ENCODE measurements around the gene CHDH.

The CHDH gene

GRCh38 chr3:53849916-53850315, 3.7 kb upstream of the CHDH start:
- no peak for DNase-seq (ENCODE audit: low spot score)

GRCh38 chr3:53846851-53847155, 584 bp upstream of the CHDH start:
- no peak for DNase-seq (ENCODE audit: low spot score)

GRCh38 chr3:53845881-53846133, 412 bp downstream of the CHDH start:
- DNase-seq (ENCODE audit: low spot score) = no peak

- no peak for DNase-seq (ENCODE audit: low spot score)
These were observed 927 bp downstream of the CHDH start for GRCh38 chr3:53845103-53845880.

GRCh38 chr3:53844262-53845102, 1.7 kb downstream of the CHDH start:
- DNase-seq (ENCODE audit: low spot score) = no peak

GRCh38 chr3:53843195-53844177, 2.7 kb downstream of the CHDH start:
- no peak for DNase-seq (ENCODE audit: low spot score)

GRCh38 chr3:53842436-53843194, 3.6 kb downstream of the CHDH start:
- peak; percentile 91 for DNase-seq (ENCODE audit: low spot score)

GRCh38 chr3:53841296-53841695, 4.9 kb downstream of the CHDH start:
- DNase-seq (ENCODE audit: low spot score) = no peak

GRCh38 chr3:53837331-53837730, 8.9 kb downstream of the CHDH start:
- DNase-seq (ENCODE audit: low spot score) = no peak

GRCh38 chr3:53836084-53836872, 9.9 kb downstream of the CHDH start:
- DNase-seq (ENCODE audit: low spot score) = no peak

GRCh38 chr3:53835257-53835656, 11.0 kb downstream of the CHDH start:
- no peak for DNase-seq (ENCODE audit: low spot score)

- no peak for DNase-seq (ENCODE audit: low spot score)
These were observed 11.7 kb downstream of the CHDH start for GRCh38 chr3:53834429-53835095.

- no peak for DNase-seq (ENCODE audit: low spot score)
These were observed 12.5 kb downstream of the CHDH start for GRCh38 chr3:53833700-53834099.

GRCh38 chr3:53833053-53833645, 13.1 kb downstream of the CHDH start:
- DNase-seq (ENCODE audit: low spot score) = no peak

- no peak for DNase-seq (ENCODE audit: low spot score)
These were observed 15.3 kb downstream of the CHDH start for GRCh38 chr3:53830944-53831343.

GRCh38 chr3:53829605-53830004, 16.6 kb downstream of the CHDH start:
- DNase-seq (ENCODE audit: low spot score) = no peak

- DNase-seq (ENCODE audit: low spot score) = no peak
These were observed 17.6 kb downstream of the CHDH start for GRCh38 chr3:53828581-53828980.

GRCh38 chr3:53826048-53826447, 20.2 kb downstream of the CHDH start:
- DNase-seq (ENCODE audit: low spot score) = no peak

GRCh38 chr3:53824795-53825194, 21.4 kb downstream of the CHDH start:
- no peak for DNase-seq (ENCODE audit: low spot score)

Data from COLO829 (cell line).